HCT116 (cell line): ENCODE results near the gene CFAP53.

Source experiments
- EZH2phosphoT487 ChIP-seq: fragments of 200-600 bp; IDR thresholded peaks from 2 replicates; pipeline ENCODE4 v1.6.1; 2018; ENCODE audit warnings: antibody characterized with exemption, borderline replicate concordance
- TF ChIP-seq, protein P1 (sequence below), 3 experiments: fragments of 200-600 bp in 1 of 3; sonication (generic) in 1 of 3; IDR thresholded peaks in 2 of 3; conservative IDR thresholded peaks in 1 of 3; 2 replicates each; pipeline ENCODE4 v1.5.1; 2012 to 2017; ENCODE audit warnings: low read depth in 2 of 3, low read length in 2 of 3, antibody characterized with exemption in 1 of 3, borderline replicate concordance in 1 of 3, control low read depth in 1 of 3, mild to moderate bottlenecking in 1 of 3, mixed read lengths in 1 of 3, mixed run types in 1 of 3, moderate library complexity in 1 of 3; ENCODE audit not compliant: insufficient read depth in 1 of 3

- TF ChIP-seq EZH2phosphoT487: no peak
- TF ChIP-seq, protein P1, sequence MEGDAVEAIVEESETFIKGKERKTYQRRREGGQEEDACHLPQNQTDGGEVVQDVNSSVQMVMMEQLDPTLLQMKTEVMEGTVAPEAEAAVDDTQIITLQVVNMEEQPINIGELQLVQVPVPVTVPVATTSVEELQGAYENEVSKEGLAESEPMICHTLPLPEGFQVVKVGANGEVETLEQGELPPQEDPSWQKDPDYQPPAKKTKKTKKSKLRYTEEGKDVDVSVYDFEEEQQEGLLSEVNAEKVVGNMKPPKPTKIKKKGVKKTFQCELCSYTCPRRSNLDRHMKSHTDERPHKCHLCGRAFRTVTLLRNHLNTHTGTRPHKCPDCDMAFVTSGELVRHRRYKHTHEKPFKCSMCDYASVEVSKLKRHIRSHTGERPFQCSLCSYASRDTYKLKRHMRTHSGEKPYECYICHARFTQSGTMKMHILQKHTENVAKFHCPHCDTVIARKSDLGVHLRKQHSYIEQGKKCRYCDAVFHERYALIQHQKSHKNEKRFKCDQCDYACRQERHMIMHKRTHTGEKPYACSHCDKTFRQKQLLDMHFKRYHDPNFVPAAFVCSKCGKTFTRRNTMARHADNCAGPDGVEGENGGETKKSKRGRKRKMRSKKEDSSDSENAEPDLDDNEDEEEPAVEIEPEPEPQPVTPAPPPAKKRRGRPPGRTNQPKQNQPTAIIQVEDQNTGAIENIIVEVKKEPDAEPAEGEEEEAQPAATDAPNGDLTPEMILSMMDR (IDR thresholded peaks at IDR 0.05 in 2 of 3, conservative IDR thresholded peaks at IDR 0.05 in 1 of 3; ENCODE audit: borderline replicate concordance in 1 of 3, insufficient read depth in 1 of 3, low read depth in 2 of 3, low read length in 2 of 3): no peak
These were observed 72.3 kb downstream of the CFAP53 start for GRCh38 chr18:50193796-50194630.
